Upper lobe of right lung (tissue), 1 donor: ENCODE measurements around the gene SCN2A. TPM values are rescaled to one million over a fixed set of nuclear protein-coding genes. Genes with fewer than 3 reads are reported as not detected.

Experiments
- ATAC-seq: fragments of 200-7000 bp; cut with Tn5 transposase; one replicate; pipeline ENCODE4 v1.9.1; 2020; ENCODE audit warnings: mild to moderate bottlenecking, moderate library complexity
- DNase-seq: peaks from one replicate; pipeline ENCODE4 v3.0.0-alpha.2; 2020
- H3K27ac ChIP-seq: fragments of 200-600 bp; one replicate; pipeline ENCODE4 v1.8.0; 2022
- H3K27me3 ChIP-seq: fragments of 200-600 bp; one replicate; pipeline ENCODE4 v1.8.0; 2022; ENCODE audit warnings: mild to moderate bottlenecking
- H3K36me3 ChIP-seq: fragments of 200-600 bp; one replicate; pipeline ENCODE4 v1.8.0; 2022
- H3K4me1 ChIP-seq: fragments of 200-600 bp; one replicate; pipeline ENCODE4 v1.8.0; 2022
- H3K4me3 ChIP-seq: fragments of 200-600 bp; one replicate; pipeline ENCODE4 v1.8.0; 2022; ENCODE audit warnings: mild to moderate bottlenecking
- H3K9me3 ChIP-seq: fragments of 200-600 bp; one replicate; pipeline ENCODE4 v1.8.0; 2022
- CTCF ChIP-seq: fragments of 200-600 bp; IDR thresholded peaks from one replicate; pipeline ENCODE4 v1.8.0; 2022; ENCODE audit warnings: antibody characterized with exemption
- intact Hi-C: fragments of 100-400 bp; cut with DNase I; formaldehyde crosslinking; loops from one replicate; pipeline ENCODE4 v1.11.0; 2022
- total RNA-seq: library from RNA; stranded (reverse); fragmentation: NEBNext Ultra II Directional; extraction: Animal tissue kit (Norgen Biotek cat#: 25700); gene quantifications from one replicate; pipeline ENCODE4 v1.2.1, GENCODE V29; 2021
- donor health status: DM: no; HTN: yes; CAD: no; lungs with severe emphysema.

Gene SCN2A
- total RNA-seq, 1 donor from 2014 or later: 0.58 TPM

DNA sequence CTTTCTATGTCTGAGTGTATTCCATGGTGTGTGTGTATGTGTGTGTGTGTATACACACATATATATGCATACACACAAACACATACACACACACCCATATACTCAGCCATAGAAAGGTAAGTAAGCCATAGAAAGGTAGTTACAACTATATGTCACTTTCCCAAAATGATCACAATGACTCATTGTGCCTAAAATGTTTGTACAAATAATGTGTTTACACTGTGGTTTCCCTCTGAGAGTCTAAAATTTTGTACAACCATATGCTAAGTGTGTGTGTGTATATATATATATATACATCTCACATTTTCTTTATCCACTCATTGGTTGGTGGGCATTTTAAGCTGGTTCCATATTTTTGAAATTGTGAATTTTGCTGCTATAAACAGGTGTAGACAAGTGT, 175.0 kb downstream of the SCN2A start:
- no peak overlapping the region for H3K27ac ChIP-seq
- no peak for DNase-seq
- TF ChIP-seq CTCF: no peak
- no peaks in the 10 kb centered on the region for H3K9me3 ChIP-seq
- no peaks in the 10 kb centered on the region for H3K4me1 ChIP-seq
- no peaks in the 10 kb centered on the region for H3K36me3 ChIP-seq
- ATAC-seq: no peak
- H3K27me3 ChIP-seq: no peaks in the 10 kb centered on the region
- intact Hi-C loops: no loop called here
- H3K4me3 ChIP-seq: no peak overlapping the region

- Histone ChIP-seq H3K36me3 (no peaks in the 10 kb centered on the region), H3K4me3 (no peak overlapping the region), H3K27me3 (no peaks in the 10 kb centered on the region), H3K27ac (no peak overlapping the region), H3K4me1 (no peaks in the 10 kb centered on the region), H3K9me3 (no peaks in the 10 kb centered on the region)
- ATAC-seq (no peak), DNase-seq (no peak)
- intact Hi-C loops: no loop called here
- TF ChIP-seq CTCF: no peak
Observed at GRCh38 chr2:165417009-165417408, 177.8 kb downstream of the SCN2A start.

GRCh38 chr2:165420231-165420630, 181.0 kb downstream of the SCN2A start:
- intact Hi-C loops: no loop called here
- no peak overlapping the region for H3K27ac ChIP-seq
- no peak for DNase-seq
- H3K4me1 ChIP-seq: no peaks in the 10 kb centered on the region
- H3K4me3 ChIP-seq: no peak overlapping the region
- H3K36me3 ChIP-seq: no peaks in the 10 kb centered on the region
- H3K9me3 ChIP-seq: no peaks in the 10 kb centered on the region
- H3K27me3 ChIP-seq: no peaks in the 10 kb centered on the region
- no peak for ATAC-seq
- TF ChIP-seq CTCF: no peak

GRCh38 chr2:165423081-165423480, 183.9 kb downstream of the SCN2A start:
- no peak overlapping the region for H3K27ac ChIP-seq
- H3K9me3 ChIP-seq: no peaks in the 10 kb centered on the region
- H3K36me3 ChIP-seq: no peaks in the 10 kb centered on the region
- no peaks in the 10 kb centered on the region for H3K4me1 ChIP-seq
- ATAC-seq (no peak), DNase-seq (no peak)
- no peaks in the 10 kb centered on the region for H3K27me3 ChIP-seq
- no peak overlapping the region for H3K4me3 ChIP-seq
- intact Hi-C loops: no loop called here
- no peak for TF ChIP-seq CTCF

- Histone ChIP-seq H3K9me3 (no peaks in the 10 kb centered on the region), H3K36me3 (no peaks in the 10 kb centered on the region), H3K4me3 (no peak overlapping the region), H3K4me1 (no peaks in the 10 kb centered on the region), H3K27ac (no peak overlapping the region), H3K27me3 (no peaks in the 10 kb centered on the region)
- intact Hi-C loops: no loop called here
- DNase-seq (no peak), ATAC-seq (no peak)
- no peak for TF ChIP-seq CTCF
Observed at GRCh38 chr2:165425556-165425955, 186.3 kb downstream of the SCN2A start.

- no peak for DNase-seq
- intact Hi-C loops: no loop called here
- Histone ChIP-seq H3K27ac (no peak overlapping the region), H3K36me3 (no peaks in the 10 kb centered on the region), H3K4me3 (no peak overlapping the region), H3K4me1 (no peaks in the 10 kb centered on the region), H3K9me3 (no peaks in the 10 kb centered on the region), H3K27me3 (no peaks in the 10 kb centered on the region)
- TF ChIP-seq CTCF: no peak
- peak; percentile 34 for ATAC-seq
Observed at GRCh38 chr2:165427686-165428085, 188.5 kb downstream of the SCN2A start.
